Brain microvascular endothelial cell (primary cell): ENCODE results near the gene PRC1.
A peak's percentile ranks its signal among the peaks of the same experiment; 100 is the strongest.

Experiments
- DNase-seq: peaks from one replicate; pipeline ENCODE4 v3.0.0-alpha.2; 2020
- H3K27ac ChIP-seq: fragments of 250-450 bp; sonication (Bioruptor Pico); 2 replicates; pipeline ENCODE4 v1.5.1; 2020; ENCODE audit warnings: mild to moderate bottlenecking, moderate library complexity
- H3K27me3 ChIP-seq: fragments of 250-450 bp; sonication (Bioruptor Pico); replicated peaks from 2 replicates; pipeline ENCODE4 v1.5.1; 2020; ENCODE audit warnings: mild to moderate bottlenecking
- H3K36me3 ChIP-seq: fragments of 250-450 bp; sonication (Bioruptor Pico); replicated peaks from 2 replicates; pipeline ENCODE4 v1.5.1; 2020; ENCODE audit warnings: mild to moderate bottlenecking
- H3K4me3 ChIP-seq: 2 replicates; pipeline ENCODE4 v1.5.1; 2011; ENCODE audit warnings: low read depth, mild to moderate bottlenecking, control low read depth, low read length, moderate library complexity
- in situ Hi-C: cut with HindIII; loops from 2 replicates; pipeline ENCODE4 v1.10.0; 2017; ENCODE audit warnings: low sequenced_read_pairs, low pct_ligation_motif_present
- TF ChIP-seq, protein P1 (sequence below): IDR thresholded peaks from 2 replicates; pipeline ENCODE4 v1.5.1; 2011; ENCODE audit warnings: low read depth, mild to moderate bottlenecking, moderate library complexity, low read length, control low read depth, inconsistent platforms; ENCODE audit errors: missing control alignments

The PRC1 gene, protein sequence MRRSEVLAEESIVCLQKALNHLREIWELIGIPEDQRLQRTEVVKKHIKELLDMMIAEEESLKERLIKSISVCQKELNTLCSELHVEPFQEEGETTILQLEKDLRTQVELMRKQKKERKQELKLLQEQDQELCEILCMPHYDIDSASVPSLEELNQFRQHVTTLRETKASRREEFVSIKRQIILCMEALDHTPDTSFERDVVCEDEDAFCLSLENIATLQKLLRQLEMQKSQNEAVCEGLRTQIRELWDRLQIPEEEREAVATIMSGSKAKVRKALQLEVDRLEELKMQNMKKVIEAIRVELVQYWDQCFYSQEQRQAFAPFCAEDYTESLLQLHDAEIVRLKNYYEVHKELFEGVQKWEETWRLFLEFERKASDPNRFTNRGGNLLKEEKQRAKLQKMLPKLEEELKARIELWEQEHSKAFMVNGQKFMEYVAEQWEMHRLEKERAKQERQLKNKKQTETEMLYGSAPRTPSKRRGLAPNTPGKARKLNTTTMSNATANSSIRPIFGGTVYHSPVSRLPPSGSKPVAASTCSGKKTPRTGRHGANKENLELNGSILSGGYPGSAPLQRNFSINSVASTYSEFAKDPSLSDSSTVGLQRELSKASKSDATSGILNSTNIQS

DNA sequence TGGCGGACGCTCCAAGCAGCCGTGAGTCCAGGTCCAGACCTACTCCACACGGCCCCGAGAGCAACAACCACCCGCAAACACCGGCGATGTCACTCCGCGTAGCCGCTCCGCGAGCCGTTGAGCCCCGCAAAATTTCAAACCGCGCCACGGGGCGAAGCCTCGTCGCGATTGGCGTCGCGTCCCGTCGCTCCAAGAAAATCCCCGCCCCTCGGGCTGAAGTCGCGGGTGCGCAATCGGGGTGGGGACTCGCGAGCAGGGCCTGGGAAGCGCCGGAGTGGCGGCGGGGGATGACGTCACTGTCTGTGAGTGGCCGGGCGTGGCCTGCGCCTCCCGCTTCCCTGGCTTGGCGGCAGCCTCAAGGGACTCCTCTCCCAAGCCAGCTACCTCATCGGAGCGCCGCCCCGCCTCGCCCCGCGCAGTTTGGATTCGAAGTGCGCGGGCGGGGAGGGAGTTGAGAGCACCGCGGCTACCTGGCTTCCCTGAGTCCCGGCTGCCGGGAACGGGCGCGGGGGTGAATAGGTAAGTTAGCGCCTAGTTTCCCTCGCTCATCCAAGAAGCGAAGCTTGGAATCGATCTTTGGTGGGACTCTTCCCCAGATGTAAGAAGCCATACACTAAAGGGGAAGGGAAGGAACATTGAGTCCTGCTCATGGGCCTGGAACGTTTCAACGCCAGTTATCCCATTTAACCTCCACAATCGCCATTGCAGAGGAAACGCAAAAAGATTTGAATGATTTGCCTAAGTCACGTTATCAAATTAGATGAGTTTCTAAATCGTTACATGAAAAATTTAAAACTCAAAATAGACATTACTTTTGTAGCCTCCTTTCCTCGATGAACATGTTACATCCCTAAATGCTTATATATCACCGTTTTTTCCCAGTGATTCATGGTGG lies at the start of gene PRC1:
Gene PRC1 (minus strand): TSS at position 119 of the 895 bp plus-strand sequence. CDS start 118 bp downstream, at position 1.
- Histone ChIP-seq H3K36me3 (peaks cover 14% of the 10 kb centered on the region), H3K27ac (peak within 1 kb of the TSS; percentile 81), H3K27me3 (no peaks in the 10 kb centered on the region), H3K4me3 (peak within 1 kb of the TSS; percentile 98)
- in situ Hi-C loops, result no loop called here
- peak; percentile 97 for DNase-seq
- TF ChIP-seq, protein P1, sequence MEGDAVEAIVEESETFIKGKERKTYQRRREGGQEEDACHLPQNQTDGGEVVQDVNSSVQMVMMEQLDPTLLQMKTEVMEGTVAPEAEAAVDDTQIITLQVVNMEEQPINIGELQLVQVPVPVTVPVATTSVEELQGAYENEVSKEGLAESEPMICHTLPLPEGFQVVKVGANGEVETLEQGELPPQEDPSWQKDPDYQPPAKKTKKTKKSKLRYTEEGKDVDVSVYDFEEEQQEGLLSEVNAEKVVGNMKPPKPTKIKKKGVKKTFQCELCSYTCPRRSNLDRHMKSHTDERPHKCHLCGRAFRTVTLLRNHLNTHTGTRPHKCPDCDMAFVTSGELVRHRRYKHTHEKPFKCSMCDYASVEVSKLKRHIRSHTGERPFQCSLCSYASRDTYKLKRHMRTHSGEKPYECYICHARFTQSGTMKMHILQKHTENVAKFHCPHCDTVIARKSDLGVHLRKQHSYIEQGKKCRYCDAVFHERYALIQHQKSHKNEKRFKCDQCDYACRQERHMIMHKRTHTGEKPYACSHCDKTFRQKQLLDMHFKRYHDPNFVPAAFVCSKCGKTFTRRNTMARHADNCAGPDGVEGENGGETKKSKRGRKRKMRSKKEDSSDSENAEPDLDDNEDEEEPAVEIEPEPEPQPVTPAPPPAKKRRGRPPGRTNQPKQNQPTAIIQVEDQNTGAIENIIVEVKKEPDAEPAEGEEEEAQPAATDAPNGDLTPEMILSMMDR, result no peak

DNA sequence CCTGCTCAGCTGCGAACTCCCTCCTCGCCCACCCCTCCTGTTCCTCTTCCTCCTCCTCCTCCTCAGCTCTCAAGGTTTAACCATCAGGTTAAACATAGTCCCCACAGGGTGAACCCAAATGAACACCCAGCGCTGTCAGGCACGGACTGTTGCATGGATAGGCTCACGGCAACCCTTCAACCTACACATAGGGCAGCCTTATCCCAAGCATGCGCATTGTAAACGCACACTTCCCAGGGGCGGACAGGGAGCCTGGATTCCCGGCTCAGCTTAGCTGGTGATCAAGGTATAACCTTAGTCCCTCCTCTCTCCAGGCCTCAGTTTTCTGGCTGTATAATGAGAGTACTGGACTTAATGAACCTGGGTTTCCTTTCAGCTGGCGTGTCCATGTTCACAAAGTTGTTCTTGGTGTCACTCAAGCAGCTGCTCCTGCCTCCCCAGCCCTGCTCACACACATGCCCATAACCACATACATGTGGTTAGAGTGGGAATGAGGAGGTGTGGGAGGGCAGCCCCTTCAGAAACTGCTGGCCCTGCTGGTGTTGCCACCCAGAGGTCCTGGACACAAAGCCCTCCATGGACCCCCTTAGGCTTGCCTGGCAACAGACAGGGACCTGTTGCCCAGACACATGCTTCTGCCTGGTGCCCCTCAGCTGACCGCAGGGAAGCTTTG lies 49.0 kb upstream of the PRC1 start:
- TF ChIP-seq, protein P1, result no peak
- H3K4me3 ChIP-seq, result no peak overlapping the region
- no peaks in the 10 kb centered on the region for H3K27me3 ChIP-seq
- in situ Hi-C loops, result no loop called here
- DNase-seq, result no peak
- no peak overlapping the region for H3K27ac ChIP-seq
- H3K36me3 ChIP-seq, result no peaks in the 10 kb centered on the region

DNA sequence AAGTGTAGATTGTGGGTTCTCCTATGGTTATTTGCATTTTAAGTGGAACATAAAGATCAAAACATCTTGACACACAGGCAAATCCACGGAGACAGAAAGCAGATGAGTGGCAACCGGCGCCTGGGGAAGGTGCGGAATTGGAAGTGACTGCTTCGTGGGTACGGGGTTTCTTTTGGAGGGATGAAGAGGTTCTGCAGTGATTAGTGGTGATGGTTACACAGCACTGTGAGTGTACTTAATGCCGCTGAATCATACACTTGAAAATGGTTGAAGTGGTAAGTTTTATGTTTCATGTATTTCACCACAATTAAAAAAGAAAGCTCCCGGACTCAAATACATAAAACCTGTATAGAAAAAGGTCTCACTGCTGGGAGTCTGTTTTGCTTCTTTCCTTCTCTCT lies 46.5 kb upstream of the PRC1 start:
- H3K27me3 ChIP-seq, result no peaks in the 10 kb centered on the region
- in situ Hi-C loops, result no loop called here

DNA sequence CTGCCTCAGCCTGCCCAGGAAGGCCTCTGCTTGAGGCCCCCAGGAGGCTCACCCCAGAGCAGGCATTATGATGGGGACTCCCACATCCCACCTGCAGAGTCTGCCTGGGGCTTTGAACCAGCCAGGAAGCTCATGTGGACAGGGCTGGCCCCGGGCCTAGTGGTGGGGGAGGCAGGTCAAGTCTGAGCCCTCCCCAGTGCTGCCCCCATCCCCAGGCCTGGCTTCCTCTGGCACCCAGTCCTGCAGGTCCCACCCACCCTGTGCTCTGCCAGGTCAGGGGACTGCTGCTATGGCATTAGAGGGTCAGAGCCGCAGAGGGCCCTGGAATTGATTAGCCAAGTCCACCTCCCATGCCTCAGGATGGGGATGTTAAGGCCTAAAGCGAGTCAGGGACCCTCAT lies 45.7 kb upstream of the PRC1 start:
- no peak for DNase-seq
- TF ChIP-seq, protein P1, result no peak
- H3K4me3 ChIP-seq, result no peak overlapping the region
- in situ Hi-C loops, result no loop called here
- H3K27me3 ChIP-seq, result no peaks in the 10 kb centered on the region
- no peak overlapping the region for H3K27ac ChIP-seq
- no peaks in the 10 kb centered on the region for H3K36me3 ChIP-seq

More for the DNA sequence above, 46.5 kb upstream of the PRC1 start:
- TF ChIP-seq, protein P1, result no peak
- H3K36me3 ChIP-seq, result no peaks in the 10 kb centered on the region
- H3K27ac ChIP-seq, result no peak overlapping the region
- no peak overlapping the region for H3K4me3 ChIP-seq
- DNase-seq, result no peak
